GM23248 (cell line): ENCODE data around the gene ANKRD1.

Experiments used
- EZH2 ChIP-seq: fragments of 200-600 bp; sonication (generic); IDR thresholded peaks from 2 replicates; pipeline ENCODE4 v1.6.1; 2018; ENCODE audit warnings: antibody characterized with exemption, mild to moderate bottlenecking; ENCODE audit not compliant: insufficient read depth, poor library complexity, severe bottlenecking
- EZH2phosphoT487 ChIP-seq: fragments of 200-600 bp; sonication (generic); IDR thresholded peaks from 2 replicates; pipeline ENCODE4 v1.6.1; 2018; ENCODE audit warnings: antibody characterized with exemption, moderate library complexity, mild to moderate bottlenecking, low read depth; ENCODE audit not compliant: insufficient read depth

GRCh38 chr10:90871279-90871765, 49.6 kb downstream of the ANKRD1 start:
- TF ChIP-seq EZH2, result no peak
- no peak for TF ChIP-seq EZH2phosphoT487
